SK-N-SH (cell line): ENCODE data around the gene PHLPP1. TPM values are rescaled to one million over a fixed set of nuclear protein-coding genes. Genes with fewer than 3 reads are reported as not detected.

Source experiments
- CTCF ChIA-PET: fragments of 300-600, 350-600 bp; formaldehyde crosslinking; extraction: SDS; loops from one replicate; lab custom pipeline; 2021; lab: Yijun Ruan, JAX
- POLR2A ChIA-PET: fragments of 350-600 bp; sonication (Branson Sonifier 250); formaldehyde crosslinking; extraction: SDS; loops from one replicate; lab custom pipeline; 2020; ENCODE audit warnings: antibody characterized with exemption, inconsistent platforms; lab: Yijun Ruan, JAX
- DNase-seq: peaks from one replicate; pipeline ENCODE4 v3.0.0; 2012
- H2AFZ ChIP-seq: fragments of 200-600 bp; sonication (generic); 2 replicates; pipeline ENCODE4 v1.8.1; 2016; ENCODE audit warnings: antibody characterized with exemption, mild to moderate bottlenecking, low read depth
- H3F3A ChIP-seq: fragments of 200-600 bp; sonication (generic); replicated peaks from 2 replicates; pipeline ENCODE3; 2016; ENCODE audit warnings: antibody characterized with exemption, mild to moderate bottlenecking; ENCODE audit not compliant: insufficient read depth
- H3K27ac ChIP-seq, 2 experiments: fragments of 200-500 bp in 1 of 2; fragments of 200-600 bp in 1 of 2; sonication (Bioruptor generic) in 1 of 2; sonication (generic), shearing (Covaris generic) in 1 of 2; 2 replicates each; pipeline versions ENCODE4 v1.5.1 to v1.6.1; 2014 to 2016; ENCODE audit warnings: low read depth in 2 of 2, inconsistent platforms in 1 of 2, low read length in 1 of 2, mild to moderate bottlenecking in 1 of 2, mixed read lengths in 1 of 2
- H3K27me3 ChIP-seq: fragments of 200-600 bp; sonication (generic), shearing (Covaris generic); 2 replicates; pipeline ENCODE4 v1.6.1; 2016; ENCODE audit warnings: mixed run types; ENCODE audit not compliant: insufficient read depth
- H3K36me3 ChIP-seq, 2 experiments: fragments of 200-500 bp in 1 of 2; fragments of 200-600 bp in 1 of 2; sonication (Bioruptor generic) in 1 of 2; sonication (generic) in 1 of 2; replicated peaks in 1 of 2; 2 replicates each; pipeline versions ENCODE3 to v1.5.1; 2014 to 2016; ENCODE audit warnings: low read length in 1 of 2, mild to moderate bottlenecking in 1 of 2; ENCODE audit not compliant: insufficient read depth in 2 of 2, control insufficient read depth in 1 of 2
- H3K4me1 ChIP-seq, 2 experiments: fragments of 200-500 bp in 1 of 2; fragments of 200-600 bp in 1 of 2; sonication (Bioruptor generic) in 1 of 2; sonication (generic), shearing (Covaris generic) in 1 of 2; 2 replicates each; pipeline versions ENCODE4 v1.5.1 to v1.6.1; 2014 to 2016; ENCODE audit warnings: low read depth in 1 of 2, low read length in 1 of 2, mixed run types in 1 of 2; ENCODE audit not compliant: insufficient read depth in 2 of 2, control insufficient read depth in 1 of 2
- H3K4me2 ChIP-seq: fragments of 200-600 bp; sonication (generic), shearing (Covaris generic); 2 replicates; pipeline ENCODE4 v1.6.1; 2017; ENCODE audit warnings: mixed run types
- H3K4me3 ChIP-seq, 2 experiments: fragments of 200-500 bp in 1 of 2; fragments of 200-600 bp in 1 of 2; sonication (Bioruptor generic) in 1 of 2; sonication (generic), shearing (Covaris generic) in 1 of 2; 2 replicates each; pipeline versions ENCODE4 v1.5.1 to v1.8.1; 2014 to 2016; ENCODE audit warnings: low read depth in 2 of 2, inconsistent platforms in 1 of 2, low read length in 1 of 2, mild to moderate bottlenecking in 1 of 2, mixed read lengths in 1 of 2, moderate library complexity in 1 of 2
- H3K79me2 ChIP-seq: fragments of 200-600 bp; sonication (generic); 2 replicates; pipeline ENCODE4 v1.8.1; 2017; ENCODE audit warnings: mild to moderate bottlenecking; ENCODE audit not compliant: insufficient read depth
- H3K9ac ChIP-seq: fragments of 200-600 bp; sonication (generic); 2 replicates; pipeline ENCODE4 v1.6.1; 2017; ENCODE audit warnings: mixed run types
- H3K9me2 ChIP-seq: fragments of 200-600 bp; sonication (generic); 2 replicates; pipeline ENCODE4 v1.6.1; 2017; ENCODE audit warnings: mixed run types
- H3K9me3 ChIP-seq: fragments of 200-600 bp; sonication (generic); 2 replicates; pipeline ENCODE4 v1.6.1; 2017; ENCODE audit warnings: mixed run types, mild to moderate bottlenecking, moderate library complexity
- H4K20me1 ChIP-seq: fragments of 200-600 bp; sonication (generic); 2 replicates; pipeline ENCODE4 v1.6.1; 2017; ENCODE audit warnings: mild to moderate bottlenecking, mixed run types; ENCODE audit not compliant: insufficient read depth
- CHD2 ChIP-seq: fragments of 150-350 bp; IDR thresholded peaks from 2 replicates; pipeline ENCODE4 v1.6.1; 2018; ENCODE audit warnings: low read length; ENCODE audit not compliant: partially characterized antibody
- ELF1 ChIP-seq: IDR thresholded peaks from 2 replicates; pipeline ENCODE4 v1.4.0; 2012
- EZH2phosphoT487 ChIP-seq: fragments of 200-600 bp; sonication (generic); IDR thresholded peaks from 2 replicates; pipeline ENCODE4 v1.6.1; 2017; ENCODE audit warnings: low read depth, mixed run types, mild to moderate bottlenecking, antibody characterized with exemption, moderate library complexity, borderline replicate concordance
- GABPA ChIP-seq: IDR thresholded peaks from 2 replicates; pipeline ENCODE4 v1.4.0; 2012; ENCODE audit warnings: low read depth, mild to moderate bottlenecking
- GATA2 ChIP-seq: sonication (generic); formaldehyde crosslinking; IDR thresholded peaks from 2 replicates; pipeline ENCODE4 v1.5.0; 2020; ENCODE audit warnings: mild to moderate bottlenecking, missing genetic modification reagents
- JUND ChIP-seq: IDR thresholded peaks from 2 replicates; pipeline ENCODE4 v1.4.0; 2012
- MEF2A ChIP-seq: IDR thresholded peaks from 2 replicates; pipeline ENCODE4 v1.4.0; 2012; ENCODE audit warnings: low read depth, borderline replicate concordance
- MXI1 ChIP-seq: IDR thresholded peaks from 2 replicates; pipeline ENCODE4 v1.6.1; 2012; ENCODE audit warnings: mild to moderate bottlenecking, low read depth, low read length, improper control_type of control experiment
- NFIC ChIP-seq: IDR thresholded peaks from 2 replicates; pipeline ENCODE4 v1.4.0; 2012; ENCODE audit warnings: borderline replicate concordance
- NRF1 ChIP-seq: IDR thresholded peaks from 2 replicates; pipeline ENCODE4 v1.6.1; 2012; ENCODE audit warnings: low read depth, mild to moderate bottlenecking, low read length
- POLR2AphosphoS5 ChIP-seq: IDR thresholded peaks from 2 replicates; pipeline ENCODE4 v1.6.1; 2012; ENCODE audit warnings: low read depth, low read length
- RAD21 ChIP-seq: IDR thresholded peaks from 2 replicates; pipeline ENCODE4 v1.6.1; 2012; ENCODE audit warnings: mild to moderate bottlenecking, low read length
- RFX5 ChIP-seq: IDR thresholded peaks from 2 replicates; pipeline ENCODE4 v1.6.1; 2012; ENCODE audit warnings: mild to moderate bottlenecking, improper control_type of control experiment, low read length
- RXRA ChIP-seq: IDR thresholded peaks from 2 replicates; pipeline ENCODE4 v1.4.0; 2012; ENCODE audit warnings: low read depth, mild to moderate bottlenecking, borderline replicate concordance
- SMC3 ChIP-seq: IDR thresholded peaks from 2 replicates; pipeline ENCODE4 v1.6.1; 2012; ENCODE audit warnings: low read depth, low read length, improper control_type of control experiment
- TAF1 ChIP-seq: IDR thresholded peaks from 2 replicates; pipeline ENCODE4 v1.6.1; 2012; ENCODE audit warnings: low read depth, mild to moderate bottlenecking, low read length, moderate library complexity, borderline replicate concordance
- USF2 ChIP-seq: fragments of 150-350 bp; IDR thresholded peaks from 2 replicates; pipeline ENCODE4 v1.6.1; 2017; ENCODE audit warnings: antibody characterized with exemption, low read length, low read depth, borderline replicate concordance
- ZBTB33 ChIP-seq: IDR thresholded peaks from 2 replicates; pipeline ENCODE4 v1.4.0; 2012; ENCODE audit warnings: low read depth, borderline replicate concordance
- WGBS: methylation state at CpG from one replicate; pipeline ENCODE4 v1.1.6; 2017; ENCODE audit warnings: low lambda C conversion rate; 5-methylcytosine and 5-hydroxymethylcytosine counted together
- polyA plus RNA-seq, 3 experiments: library from polyadenylated mRNA; depleted of rRNA; stranded (reverse); fragments of >200 nt; gene quantifications; 2 replicates each; pipeline ENCODE4 v1.2.3, GENCODE V29; 2012
- TF ChIP-seq, protein P1 (sequence below): fragments of 200-600 bp; sonication (generic); IDR thresholded peaks from 2 replicates; pipeline ENCODE4 v1.6.1; 2017; ENCODE audit warnings: antibody characterized with exemption, mild to moderate bottlenecking, moderate library complexity

Gene PHLPP1
- polyA plus RNA-seq, 1 of the 3 experiments (the other 2 are of a cell fraction) = 4.6 TPM

DNA sequence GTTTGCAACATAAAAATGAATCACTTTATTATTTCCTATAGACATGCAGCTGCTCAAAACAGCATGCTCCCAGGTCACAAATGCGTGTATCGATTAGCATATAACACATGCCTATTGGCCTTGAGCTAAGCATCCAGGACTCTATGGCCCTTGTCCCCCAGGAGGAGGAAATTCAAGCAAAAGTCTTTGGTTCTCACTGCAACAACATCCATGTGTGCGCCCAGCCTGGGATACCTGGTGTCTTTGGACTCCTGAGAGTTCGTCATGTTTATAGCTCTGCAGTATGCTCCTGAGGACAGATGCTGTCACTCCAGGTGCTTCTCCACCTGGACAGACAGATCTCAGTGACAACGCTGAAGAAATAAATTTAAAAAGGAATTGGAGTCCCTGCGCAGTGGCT is 284.6 kb downstream of the PHLPP1 start:
- Histone ChIP-seq H3K9me2 (no peaks in the 10 kb centered on the region), H3K4me3 (no peak overlapping the region), H3F3A (no peaks in the 10 kb centered on the region), H3K4me2 (no peak overlapping the region), H2AFZ (no peak overlapping the region), H3K36me3 (no peaks in the 10 kb centered on the region), H3K27ac (no peak overlapping the region), H3K9me3 (no peaks in the 10 kb centered on the region), H3K9ac (no peak overlapping the region), H3K79me2 (no peaks in the 10 kb centered on the region), H3K27me3 (no peaks in the 10 kb centered on the region), H4K20me1 (no peaks in the 10 kb centered on the region), H3K4me1 (no peaks in the 10 kb centered on the region)
- TF ChIP-seq GABPA (no peak), NRF1 (no peak), TAF1 (no peak), JUND (no peak), EZH2phosphoT487 (no peak)
- ChIA-PET CTCF (interaction anchor here (1.1 to 1.6 kb wide), 4 partner anchors 17 to 575 kb away, joined by 3 to 6 read pairs (median 3); no protein-coding TSS in a partner anchor), POLR2A (interaction anchor here (0.5 to 0.6 kb wide), 2 partner anchors 330 to 395 kb away, joined by 3 read pairs; no protein-coding TSS in a partner anchor)
- 84% methylated on average over 6 of the region's 6 CpGs for WGBS
- no peak for DNase-seq

GRCh38 chr18:63000839-63001238 is 285.5 kb downstream of the PHLPP1 start:
- H4K20me1 ChIP-seq = no peaks in the 10 kb centered on the region
- H3K4me1 ChIP-seq = no peaks in the 10 kb centered on the region; a peak in 1 of 4 replicates
- H3K9ac ChIP-seq = no peak overlapping the region
- DNase-seq = no peak
- H3K27me3 ChIP-seq = no peaks in the 10 kb centered on the region
- no peaks in the 10 kb centered on the region for H3K9me3 ChIP-seq
- H3K9me2 ChIP-seq = no peaks in the 10 kb centered on the region
- WGBS = 75% methylated on average over 8 of the region's 8 CpGs
- H3K4me2 ChIP-seq = no peak overlapping the region
- H3K36me3 ChIP-seq = no peaks in the 10 kb centered on the region
- no peak overlapping the region for H3K27ac ChIP-seq
- CTCF ChIA-PET = interaction anchor here (0.8 to 1.3 kb wide), 3 partner anchors 12 to 439 kb away, joined by 3 read pairs; no protein-coding TSS in a partner anchor
- H2AFZ ChIP-seq = no peak overlapping the region
- POLR2A ChIA-PET = no interaction called here
- H3F3A ChIP-seq = no peaks in the 10 kb centered on the region
- TF ChIP-seq GABPA = no peak
- TF ChIP-seq RFX5 = no peak
- TF ChIP-seq SMC3 = no peak
- no peak for TF ChIP-seq CHD2
- no peak for TF ChIP-seq JUND
- TF ChIP-seq MXI1 = no peak
- TF ChIP-seq NFIC = no peak
- H3K79me2 ChIP-seq = no peaks in the 10 kb centered on the region
- H3K4me3 ChIP-seq = no peak overlapping the region

GRCh38 chr18:63001861-63002260 is 286.5 kb downstream of the PHLPP1 start:
- H3K4me2 ChIP-seq = no peak overlapping the region
- no peak overlapping the region for H3K4me3 ChIP-seq
- no peaks in the 10 kb centered on the region for H3K36me3 ChIP-seq
- 72% methylated on average over 5 of the region's 5 CpGs for WGBS
- ChIA-PET CTCF (interaction anchor here (1.2 kb wide), 1 partner anchor 14 kb away, joined by 3 read pairs; no protein-coding TSS in a partner anchor), POLR2A (no interaction called here)
- no peaks in the 10 kb centered on the region for H3F3A ChIP-seq
- H3K9me3 ChIP-seq = no peaks in the 10 kb centered on the region
- DNase-seq = no peak
- no peak overlapping the region for H3K27ac ChIP-seq
- H4K20me1 ChIP-seq = no peaks in the 10 kb centered on the region
- H3K79me2 ChIP-seq = no peaks in the 10 kb centered on the region
- no peaks in the 10 kb centered on the region; a peak in 1 of 4 replicates for H3K4me1 ChIP-seq
- no peak overlapping the region for H3K9ac ChIP-seq
- no peak overlapping the region for H2AFZ ChIP-seq
- H3K27me3 ChIP-seq = no peaks in the 10 kb centered on the region
- no peaks in the 10 kb centered on the region for H3K9me2 ChIP-seq
- TF ChIP-seq RXRA (no peak), USF2 (no peak), GATA2 (CRISPR knock-in tag) (no peak), POLR2AphosphoS5 (no peak), RAD21 (no peak), ELF1 (no peak), MEF2A (no peak), JUND (no peak), CHD2 (no peak), ZBTB33 (no peak), NRF1 (no peak)
- TF ChIP-seq, protein P1, sequence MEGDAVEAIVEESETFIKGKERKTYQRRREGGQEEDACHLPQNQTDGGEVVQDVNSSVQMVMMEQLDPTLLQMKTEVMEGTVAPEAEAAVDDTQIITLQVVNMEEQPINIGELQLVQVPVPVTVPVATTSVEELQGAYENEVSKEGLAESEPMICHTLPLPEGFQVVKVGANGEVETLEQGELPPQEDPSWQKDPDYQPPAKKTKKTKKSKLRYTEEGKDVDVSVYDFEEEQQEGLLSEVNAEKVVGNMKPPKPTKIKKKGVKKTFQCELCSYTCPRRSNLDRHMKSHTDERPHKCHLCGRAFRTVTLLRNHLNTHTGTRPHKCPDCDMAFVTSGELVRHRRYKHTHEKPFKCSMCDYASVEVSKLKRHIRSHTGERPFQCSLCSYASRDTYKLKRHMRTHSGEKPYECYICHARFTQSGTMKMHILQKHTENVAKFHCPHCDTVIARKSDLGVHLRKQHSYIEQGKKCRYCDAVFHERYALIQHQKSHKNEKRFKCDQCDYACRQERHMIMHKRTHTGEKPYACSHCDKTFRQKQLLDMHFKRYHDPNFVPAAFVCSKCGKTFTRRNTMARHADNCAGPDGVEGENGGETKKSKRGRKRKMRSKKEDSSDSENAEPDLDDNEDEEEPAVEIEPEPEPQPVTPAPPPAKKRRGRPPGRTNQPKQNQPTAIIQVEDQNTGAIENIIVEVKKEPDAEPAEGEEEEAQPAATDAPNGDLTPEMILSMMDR = no peak
